GM18951 (cell line): ENCODE measurements around the gene ABLIM1.
A peak's percentile ranks its signal among the peaks of the same experiment; 100 is the strongest.

Experiments used
- POLR2A ChIP-seq: IDR thresholded peaks from 4 replicates; pipeline ENCODE4 v1.6.1; 2011; ENCODE audit warnings: mild to moderate bottlenecking; ENCODE audit not compliant: insufficient read length, insufficient read depth; ENCODE audit errors: extremely low read depth
- in situ Hi-C: fragments of 300-500 bp; cut with MboI; formaldehyde crosslinking; loops from one replicate; pipeline ENCODE4 v1.12.0; 2022; ENCODE audit warnings: low sequenced_read_pairs, mixed read lengths, inconsistent platforms; ENCODE audit not compliant: unreplicated experiment

Gene ABLIM1

DNA sequence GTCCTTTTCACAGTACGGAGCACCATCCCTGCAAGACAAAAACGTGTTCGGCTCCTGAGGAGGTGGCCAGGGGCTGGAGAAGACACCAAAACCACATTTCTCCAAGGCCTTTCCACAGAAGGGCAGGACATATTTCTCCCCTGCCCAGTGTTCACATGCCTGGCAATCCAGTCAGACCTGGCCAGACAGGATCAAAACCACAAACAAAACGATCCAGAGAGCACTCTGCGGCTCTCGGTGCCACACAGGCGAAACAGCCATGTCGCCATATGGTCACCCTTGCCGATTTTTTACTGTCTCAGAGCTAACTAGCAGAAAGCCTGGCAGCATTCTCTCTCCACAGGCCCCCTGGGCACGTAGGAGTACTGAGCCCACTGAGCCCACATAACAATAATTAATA is 113.0 kb downstream of the ABLIM1 start:
- in situ Hi-C loops: no loop called here
- no peak for TF ChIP-seq POLR2A

DNA sequence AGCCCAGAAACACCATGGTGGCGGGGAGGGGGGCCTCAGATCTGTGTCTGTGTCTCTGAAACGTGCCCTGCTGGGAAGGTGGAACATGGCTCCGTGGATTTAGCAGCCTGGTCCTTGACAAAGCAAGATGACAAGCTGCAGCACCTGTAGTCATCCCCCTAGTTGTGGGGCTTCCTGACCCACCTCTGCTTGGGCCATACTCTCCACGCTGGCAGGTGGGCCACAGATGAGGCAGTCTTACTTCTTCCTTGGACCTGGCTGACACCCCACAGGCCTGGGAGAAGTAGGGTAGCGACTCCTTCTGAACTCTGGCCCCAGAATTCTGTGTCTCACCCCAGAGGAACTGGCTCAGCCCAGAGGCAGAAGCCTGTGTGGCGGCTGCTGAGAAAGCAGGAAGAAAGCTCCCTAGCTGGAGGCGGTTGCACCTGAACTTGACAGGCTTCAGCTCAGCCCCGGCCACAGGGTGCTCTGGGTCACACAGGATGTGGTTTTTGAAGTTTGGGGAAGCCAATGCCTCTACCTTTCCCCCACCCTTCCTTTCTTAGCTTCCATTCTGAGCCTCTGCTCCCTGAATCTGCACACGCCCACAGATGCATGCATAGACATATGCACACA is 113.9 kb downstream of the ABLIM1 start:
- in situ Hi-C loops: no loop called here
- TF ChIP-seq POLR2A: no peak

- in situ Hi-C loops: no loop called here
- no peak for TF ChIP-seq POLR2A
Measured at GRCh38 chr10:114543456-114543855, 114.6 kb downstream of the ABLIM1 start.

DNA sequence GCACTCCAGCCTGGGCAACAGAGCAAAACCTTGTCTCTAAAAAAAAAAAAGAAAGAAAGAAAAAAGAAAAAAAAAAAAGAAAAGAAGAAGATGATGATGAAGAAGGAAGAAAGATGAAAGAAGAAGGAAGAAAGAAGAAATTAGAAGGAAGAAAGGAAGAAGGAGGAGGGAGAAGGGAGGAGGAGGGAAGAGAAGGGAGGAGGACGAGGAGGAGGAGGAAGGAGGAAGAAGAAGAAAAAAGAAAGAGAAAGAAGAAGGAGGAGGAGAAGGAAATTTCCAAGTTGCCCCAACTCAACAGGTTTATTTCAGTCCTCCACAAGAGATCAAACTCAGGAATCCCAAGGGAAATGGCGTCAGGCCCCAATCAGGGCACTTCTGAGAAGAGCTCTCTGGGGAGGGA is 115.7 kb downstream of the ABLIM1 start:
- in situ Hi-C loops: no loop called here
- TF ChIP-seq POLR2A: no peak

- in situ Hi-C loops: no loop called here
- no peak for TF ChIP-seq POLR2A
Measured at GRCh38 chr10:114541797-114542160, 116.3 kb downstream of the ABLIM1 start.

GRCh38 chr10:114541081-114541796 is 116.8 kb downstream of the ABLIM1 start:
- in situ Hi-C loops: no loop called here
- TF ChIP-seq POLR2A: no peak

- no peak for TF ChIP-seq POLR2A
- in situ Hi-C loops: no loop called here
Measured at GRCh38 chr10:114540236-114540635, 117.8 kb downstream of the ABLIM1 start.

DNA sequence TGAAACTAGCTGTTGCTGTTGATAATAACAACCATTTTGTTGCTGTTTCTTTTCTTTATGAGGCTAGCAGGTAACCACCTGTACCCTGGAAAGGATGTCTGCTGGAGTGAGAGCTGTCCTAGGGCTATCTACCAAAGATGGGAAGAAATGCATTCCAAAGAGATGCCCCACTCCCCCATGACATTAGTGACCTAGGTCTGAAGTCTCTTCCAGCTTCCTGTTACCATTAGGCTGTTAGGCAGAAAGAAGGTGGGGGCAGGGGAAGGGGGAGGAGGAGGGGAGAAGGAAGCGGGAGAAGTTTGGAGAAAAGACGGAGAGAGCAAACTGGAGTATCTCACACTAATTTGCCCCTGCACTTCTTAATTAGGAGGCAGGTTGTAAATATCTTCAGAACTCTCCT is 118.5 kb downstream of the ABLIM1 start:
- no peak for TF ChIP-seq POLR2A
- in situ Hi-C loops: no loop called here

- no peak for TF ChIP-seq POLR2A
- in situ Hi-C loops: no loop called here
Measured at GRCh38 chr10:114538181-114538906, 119.7 kb downstream of the ABLIM1 start.

DNA sequence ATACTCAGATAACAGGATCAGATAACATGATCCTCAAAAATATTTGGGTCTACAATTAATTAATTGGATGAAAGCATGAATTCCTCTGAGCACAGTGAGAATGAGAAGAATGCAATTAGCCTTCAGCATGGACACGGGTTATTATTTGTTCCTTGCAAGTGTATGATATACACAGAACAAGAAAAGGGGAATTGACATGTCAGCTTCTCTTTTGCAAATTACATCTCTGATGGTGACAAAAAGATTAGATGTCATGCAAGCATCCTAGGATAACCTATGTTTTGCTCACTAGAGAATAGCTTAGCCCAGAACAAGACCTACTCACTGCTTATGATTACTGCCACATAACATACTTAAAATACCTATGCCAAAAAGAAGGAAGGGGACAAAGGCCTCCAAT is 120.3 kb downstream of the ABLIM1 start:
- in situ Hi-C loops: no loop called here
- TF ChIP-seq POLR2A: no peak

DNA sequence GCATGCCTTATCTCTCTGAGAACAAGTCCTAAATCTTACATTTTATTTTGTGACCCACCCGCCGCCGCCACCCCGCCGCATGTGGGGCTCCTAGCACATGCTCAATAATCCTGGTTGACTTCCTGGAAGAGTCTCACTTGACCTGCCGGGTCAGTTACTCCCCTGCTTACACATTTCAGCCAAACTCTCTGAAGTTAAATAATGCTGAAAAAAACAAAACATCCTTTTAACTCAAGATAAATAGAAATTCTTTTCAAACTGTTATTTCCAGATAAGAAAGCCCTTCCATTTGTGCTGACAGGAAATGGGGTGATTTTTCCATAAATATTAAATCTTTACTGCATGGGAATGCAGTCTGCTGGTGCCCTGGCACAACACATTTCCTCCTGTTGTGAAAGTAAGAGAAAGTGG is 123.5 kb downstream of the ABLIM1 start:
- in situ Hi-C loops: no loop called here
- TF ChIP-seq POLR2A: no peak

GRCh38 chr10:114532226-114532625 is 125.8 kb downstream of the ABLIM1 start:
- in situ Hi-C loops: no loop called here
- TF ChIP-seq POLR2A: no peak

GRCh38 chr10:114526504-114527238 is 131.4 kb downstream of the ABLIM1 start:
- TF ChIP-seq POLR2A: peak; percentile 48
- in situ Hi-C loops: no loop called here
